T-cell (primary cell): ENCODE data around the gene ZDHHC14. TPM values are rescaled to one million over a fixed set of nuclear protein-coding genes. Genes with fewer than 3 reads are reported as not detected.

Source experiments
- ATAC-seq, 4 experiments: fragments of 200-7000 bp in 3 of 4; fragments of 150-1000 bp in 1 of 4; cut with Tn5 transposase; replicated peaks in 1 of 4; 1 replicate in 3 of 4; 2 replicates in 1 of 4; pipeline ENCODE4 v1.10.0; 2021; ENCODE audit warnings: moderate library complexity in 3 of 4, mild to moderate bottlenecking in 2 of 4, moderate number of reproducible peaks in 1 of 4
- CTCF ChIA-PET, 2 donors: fragments of 300-600 bp; sonication (Branson Sonifier 250); formaldehyde crosslinking; loops; one replicate each; lab custom pipeline; 2022; ENCODE audit warnings: antibody characterized with exemption in 2 of 2; lab: Charles Lee
- POLR2A ChIA-PET, 2 donors: fragments of 300-600 bp; sonication (Branson Sonifier 250); formaldehyde crosslinking; loops; one replicate each; lab custom pipeline; 2022; ENCODE audit warnings: antibody characterized with exemption in 2 of 2; lab: Charles Lee
- DNase-seq, 35 experiments: peaks; one replicate each; pipeline versions ENCODE4 v3.0.0 to v3.0.0-alpha.2; 2013 to 2023
- H3K27ac ChIP-seq: one replicate; pipeline ENCODE4 v1.5.1; 2013; ENCODE audit warnings: low read length
- H3K27me3 ChIP-seq, 2 experiments: replicated peaks in 1 of 2; 1 replicate in 1 of 2; 2 replicates in 1 of 2; pipeline versions ENCODE4 v1.6.1 to v1.7.0; 2013; ENCODE audit warnings: low read length in 1 of 2, mixed read lengths in 1 of 2; ENCODE audit not compliant: control insufficient read depth in 2 of 2, insufficient read depth in 2 of 2; ENCODE audit errors: extremely low read depth in 1 of 2
- H3K36me3 ChIP-seq, 2 donors: 1 replicate in 1 of 2; 2 replicates in 1 of 2; pipeline versions ENCODE4 v1.6.1 to v1.7.0; 2013; ENCODE audit warnings: low read length in 1 of 2; ENCODE audit not compliant: control insufficient read depth in 2 of 2, insufficient read depth in 1 of 2; ENCODE audit errors: extremely low read depth in 1 of 2
- H3K4me1 ChIP-seq, 2 experiments: 1 replicate in 1 of 2; 2 replicates in 1 of 2; pipeline versions ENCODE4 v1.6.1 to v1.7.0; 2013; ENCODE audit warnings: low read length in 2 of 2, mixed read lengths in 1 of 2; ENCODE audit not compliant: insufficient read depth in 2 of 2, control insufficient read depth in 1 of 2; ENCODE audit errors: extremely low read depth in 1 of 2
- H3K4me3 ChIP-seq, 2 donors: 1 replicate in 1 of 2; 2 replicates in 1 of 2; pipeline versions ENCODE4 v1.5.1 to v1.7.0; 2013; ENCODE audit warnings: mild to moderate bottlenecking in 2 of 2, low read length in 1 of 2, moderate library complexity in 1 of 2; ENCODE audit not compliant: control insufficient read depth in 1 of 2; ENCODE audit errors: extremely low read depth in 1 of 2
- H3K9me3 ChIP-seq: 2 replicates; pipeline ENCODE4 v1.7.0; 2013
- H3K27ac Mint-ChIP-seq, 2 donors: one replicate each; pipeline ENCODE4 v1.8.0; 2020 to 2021; ENCODE audit warnings: mild to moderate bottlenecking in 2 of 2, mixed read lengths in 2 of 2
- H3K27me3 Mint-ChIP-seq, 2 donors: one replicate each; pipeline ENCODE4 v1.8.0; 2021 to 2022; ENCODE audit warnings: mixed read lengths in 2 of 2
- H3K36me3 Mint-ChIP-seq: one replicate; pipeline ENCODE4 v1.8.0; 2021; ENCODE audit warnings: mixed read lengths
- H3K4me1 Mint-ChIP-seq, 3 donors: one replicate each; pipeline ENCODE4 v1.8.0; 2020 to 2022; ENCODE audit warnings: mixed read lengths in 3 of 3, mild to moderate bottlenecking in 1 of 3
- H3K4me3 Mint-ChIP-seq, 3 donors: one replicate each; pipeline ENCODE4 v1.8.0; 2020 to 2022; ENCODE audit warnings: mild to moderate bottlenecking in 3 of 3, mixed read lengths in 3 of 3, moderate library complexity in 3 of 3
- H3K9me3 Mint-ChIP-seq, 3 donors: one replicate each; pipeline ENCODE4 v1.8.0; 2020 to 2022; ENCODE audit warnings: mixed read lengths in 3 of 3
- WGBS: methylation state at CpG from one replicate; pipeline ENCODE4 v1.1.5; 2013; ENCODE audit warnings: missing lambda C conversion rate; ENCODE audit not compliant: insufficient coverage; 5-methylcytosine and 5-hydroxymethylcytosine counted together
- total RNA-seq, 35 experiments: library from RNA in 6 of 35; stranded (reverse) in 6 of 35; fragments of 120-200 nt in 1 of 35; gene quantifications; one replicate each; pipeline versions ENCODE4 v1.2.1 to v1.2.4 and lab custom pipeline; 2013 to 2026

Gene ZDHHC14
- total RNA-seq, 5 donors from 2014 or later (not counting 1 experiment from before 2014, with no cell fraction given): 2.1 to 3.7 (median 2.6) TPM

DNA sequence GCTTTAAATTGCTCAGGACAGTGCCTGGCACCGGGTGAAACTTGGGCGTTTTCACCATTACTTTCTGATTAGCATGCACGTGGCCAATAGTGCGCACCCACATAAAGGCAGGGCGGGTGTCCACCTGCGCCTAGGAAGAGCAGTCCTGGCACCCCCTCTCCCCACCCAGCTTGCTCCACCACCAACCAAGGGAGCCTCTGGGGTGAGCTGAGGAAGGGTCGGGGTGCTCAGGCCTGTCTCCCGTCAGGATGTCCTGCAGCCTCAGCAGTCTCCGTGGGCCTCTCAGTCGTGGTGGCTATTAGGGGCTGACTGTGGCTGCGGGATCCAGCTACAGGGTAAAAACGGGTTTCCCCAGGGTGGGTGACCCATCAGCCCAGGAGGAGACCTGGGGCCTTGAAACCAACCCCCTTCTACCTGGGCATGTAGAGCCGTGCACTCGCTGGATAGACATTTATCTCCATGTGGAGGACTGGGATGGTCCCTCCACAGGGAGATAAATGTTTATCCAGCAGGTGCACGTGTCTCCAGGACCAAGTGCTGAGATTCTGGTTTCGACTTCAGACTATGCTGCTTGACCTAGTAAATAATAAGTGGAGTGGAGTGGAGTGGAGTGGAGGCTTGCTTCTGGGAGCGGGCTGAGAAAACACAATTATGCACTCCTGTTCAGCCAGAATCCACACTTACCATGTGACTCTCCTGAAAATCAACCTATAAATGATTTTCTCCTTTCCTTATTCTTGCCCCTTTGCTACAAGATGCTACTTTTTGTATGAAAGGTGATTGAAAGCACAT, 91.1 kb downstream of the ZDHHC14 start:
- no peak overlapping the region for H3K4me3 ChIP-seq
- H3K9me3 ChIP-seq: no peaks in the 10 kb centered on the region
- H3K27ac ChIP-seq: no peak overlapping the region
- H3K36me3 Mint-ChIP-seq: no peaks in the 10 kb centered on the region
- H3K4me1 ChIP-seq: no peaks in the 10 kb centered on the region
- no peaks in the 10 kb centered on the region for H3K9me3 Mint-ChIP-seq
- H3K27ac Mint-ChIP-seq: no peak overlapping the region
- no peaks in the 10 kb centered on the region for H3K27me3 ChIP-seq
- peaks cover 0 to 3% of the 10 kb centered on the region in 2 donors for H3K27me3 Mint-ChIP-seq
- H3K4me3 Mint-ChIP-seq: no peak overlapping the region
- WGBS: 94% methylated on average over 9 of the region's 17 CpGs
- peaks cover 0 to 10% (median 1%) of the 10 kb centered on the region in 3 donors for H3K4me1 Mint-ChIP-seq
- DNase-seq (no peak), ATAC-seq (no peak)
- POLR2A ChIA-PET: no interaction called here
- CTCF ChIA-PET: no interaction called here
- no peaks in the 10 kb centered on the region for H3K36me3 ChIP-seq

DNA sequence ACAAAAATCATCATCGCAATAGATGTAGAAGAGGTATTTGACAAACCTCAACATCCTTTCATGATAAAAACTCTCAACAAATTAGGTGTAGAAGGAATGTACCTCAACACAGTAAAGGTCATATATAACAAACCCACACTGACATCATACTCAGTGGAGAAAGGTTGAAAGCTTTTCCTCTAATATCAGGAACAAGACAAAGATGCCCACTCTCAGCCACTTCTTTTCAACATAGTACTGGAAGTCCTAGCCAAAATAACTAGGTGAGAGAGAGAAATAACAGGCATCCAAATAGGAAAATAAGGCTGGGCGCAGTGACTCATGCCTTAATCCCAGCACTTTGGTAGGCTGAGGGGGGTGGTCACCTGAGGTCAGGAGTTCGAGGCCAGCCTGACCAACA, 95.8 kb downstream of the ZDHHC14 start:
- peaks cover 0 to 10% (median 1%) of the 10 kb centered on the region in 3 donors for H3K4me1 Mint-ChIP-seq
- H3K27ac Mint-ChIP-seq: no peak overlapping the region
- H3K4me3 Mint-ChIP-seq: no peak overlapping the region
- Histone ChIP-seq H3K27ac (no peak overlapping the region), H3K27me3 (no peaks in the 10 kb centered on the region), H3K36me3 (no peaks in the 10 kb centered on the region), H3K9me3 (no peaks in the 10 kb centered on the region), H3K4me3 (no peak overlapping the region), H3K4me1 (no peaks in the 10 kb centered on the region)
- ChIA-PET POLR2A (no interaction called here), CTCF (no interaction called here)
- no peak for ATAC-seq
- H3K27me3 Mint-ChIP-seq: peaks cover 0 to 3% of the 10 kb centered on the region in 2 donors
- no CpG with 5 or more reads among the region's 3 CpGs for WGBS
- H3K9me3 Mint-ChIP-seq: no peaks in the 10 kb centered on the region
- DNase-seq: no peak
- H3K36me3 Mint-ChIP-seq: no peaks in the 10 kb centered on the region

DNA sequence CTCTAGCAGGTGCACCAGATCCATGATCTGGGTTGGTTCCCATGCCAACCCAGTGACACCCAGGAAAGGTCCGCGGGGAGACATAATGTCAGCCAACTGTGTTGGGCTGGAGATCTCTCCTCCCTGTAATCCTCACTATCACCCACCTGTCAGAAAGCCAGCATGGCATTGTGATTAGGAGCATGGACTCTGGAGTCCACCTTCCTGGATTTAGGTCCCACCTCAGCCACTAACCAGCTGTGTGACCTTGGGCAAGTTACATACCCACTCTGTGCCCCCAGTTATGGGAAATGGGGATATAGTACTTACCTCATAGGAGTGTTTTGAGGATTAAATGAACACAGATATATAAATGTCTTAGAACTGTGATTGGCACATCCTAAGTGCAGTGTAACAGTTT, 97.9 kb downstream of the ZDHHC14 start:
- POLR2A ChIA-PET: no interaction called here

DNA sequence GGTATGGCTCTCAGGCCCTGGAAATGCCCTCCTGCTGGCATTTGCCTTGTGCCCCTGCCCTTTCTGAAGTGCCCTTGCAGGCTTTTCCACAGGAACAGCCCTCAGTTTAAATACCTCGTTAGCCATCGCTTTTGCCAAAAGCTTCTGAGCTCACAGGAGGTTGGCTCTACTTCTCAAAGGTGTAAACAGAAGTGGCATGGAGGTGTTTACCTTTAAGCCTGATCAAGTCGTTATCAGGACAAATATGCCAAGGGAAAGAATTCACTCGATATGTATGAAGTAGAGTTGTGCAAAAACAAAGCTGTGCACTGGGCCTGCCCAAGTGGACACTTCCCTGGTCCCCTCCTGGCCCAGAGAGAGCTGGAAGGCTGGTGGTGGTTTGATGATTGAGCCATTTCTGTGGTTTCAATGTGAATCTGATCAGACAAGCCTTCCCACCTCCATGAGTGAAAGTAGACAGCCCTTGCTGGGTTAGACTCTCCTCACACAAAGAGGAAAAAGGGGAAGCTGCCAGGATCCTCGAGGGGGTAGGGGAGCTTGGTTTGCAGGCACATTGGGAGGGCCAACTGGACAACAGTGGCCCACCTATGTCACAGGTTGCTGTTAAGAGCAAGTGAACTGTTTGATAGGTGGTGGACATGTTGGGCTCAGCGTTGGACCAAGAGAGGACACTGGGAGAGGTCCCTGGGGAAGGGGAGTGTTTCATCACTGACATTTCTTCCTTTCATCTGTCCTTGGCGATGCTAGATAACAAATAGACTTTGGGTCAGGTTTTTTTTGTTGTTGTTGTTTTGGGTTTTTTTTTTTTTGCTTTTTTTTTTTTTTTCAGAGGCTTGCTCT, 98.7 kb downstream of the ZDHHC14 start:
- H3K27me3 Mint-ChIP-seq: peaks cover 0 to 3% of the 10 kb centered on the region in 2 donors
- no peak overlapping the region for H3K27ac Mint-ChIP-seq
- no peak overlapping the region for H3K4me3 Mint-ChIP-seq
- no peaks in the 10 kb centered on the region for H3K9me3 ChIP-seq
- H3K4me1 ChIP-seq: no peaks in the 10 kb centered on the region
- no peaks in the 10 kb centered on the region for H3K36me3 ChIP-seq
- H3K9me3 Mint-ChIP-seq: no peaks in the 10 kb centered on the region
- 76% methylated on average over 4 of the region's 7 CpGs for WGBS
- ChIA-PET CTCF (interaction anchor here in 1 of 2 donors (0.7 kb wide), 1 partner anchor 59 kb away, joined by 9 read pairs; no protein-coding TSS in a partner anchor), POLR2A (no interaction called here)
- no peak overlapping the region for H3K27ac ChIP-seq
- DNase-seq: no peak
- no peak for ATAC-seq
- no peaks in the 10 kb centered on the region for H3K27me3 ChIP-seq
- peaks cover 0 to 5% (median 1%) of the 10 kb centered on the region in 3 donors for H3K4me1 Mint-ChIP-seq
- H3K36me3 Mint-ChIP-seq: no peaks in the 10 kb centered on the region
- no peak overlapping the region for H3K4me3 ChIP-seq

More for the DNA sequence above, 97.9 kb downstream of the ZDHHC14 start:
- Mint-ChIP-seq H3K27me3 (peaks cover 0 to 3% of the 10 kb centered on the region in 2 donors), H3K4me3 (no peak overlapping the region), H3K36me3 (no peaks in the 10 kb centered on the region), H3K27ac (no peak overlapping the region), H3K9me3 (no peaks in the 10 kb centered on the region), H3K4me1 (peaks cover 0 to 10% (median 1%) of the 10 kb centered on the region in 3 donors)
- Histone ChIP-seq H3K27me3 (no peaks in the 10 kb centered on the region), H3K4me1 (no peaks in the 10 kb centered on the region), H3K36me3 (no peaks in the 10 kb centered on the region), H3K4me3 (no peak overlapping the region), H3K27ac (no peak overlapping the region), H3K9me3 (no peaks in the 10 kb centered on the region)
- CTCF ChIA-PET: no interaction called here
- DNase-seq: no peak
- no peak for ATAC-seq
- WGBS: no CpG with 5 or more reads among the region's 2 CpGs

DNA sequence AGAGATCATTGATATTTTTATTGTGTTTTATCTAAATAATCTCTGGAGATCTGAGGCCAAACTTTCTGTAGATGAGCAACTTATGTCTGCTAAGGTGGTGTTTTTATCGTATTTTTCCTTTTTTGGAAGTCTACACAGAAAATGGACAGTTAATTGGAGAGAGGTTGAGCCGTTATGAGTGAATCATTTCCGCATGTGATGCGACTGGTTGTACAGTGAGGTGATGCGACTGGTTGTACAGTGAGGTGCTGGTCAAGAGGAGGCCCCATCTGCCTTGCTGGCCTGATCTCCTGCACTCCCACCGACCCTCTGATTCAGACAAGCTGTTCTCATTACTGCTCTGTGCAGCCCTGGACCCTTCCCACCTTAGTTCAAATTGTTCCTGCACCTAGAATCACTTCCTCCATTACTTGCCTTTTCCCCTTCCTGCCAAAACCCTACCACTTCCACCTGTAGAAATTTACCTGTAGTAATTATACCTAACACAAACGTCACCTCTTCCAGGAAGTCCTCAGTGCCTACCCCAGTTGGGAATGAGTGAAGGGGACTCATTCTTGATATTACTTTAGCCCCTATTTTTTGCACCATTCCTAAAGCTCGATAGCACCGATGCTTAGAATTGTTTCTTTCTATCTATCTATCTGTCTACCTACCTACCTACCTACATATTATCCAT, 100.3 kb downstream of the ZDHHC14 start:
- no peak overlapping the region for H3K27ac Mint-ChIP-seq
- POLR2A ChIA-PET: interaction anchor here in 1 of 2 donors (0.7 kb wide), 1 partner anchor 577 kb away, joined by 3 read pairs; no protein-coding TSS in a partner anchor
- Histone ChIP-seq H3K36me3 (no peaks in the 10 kb centered on the region), H3K4me3 (no peak overlapping the region), H3K27me3 (no peaks in the 10 kb centered on the region), H3K9me3 (no peaks in the 10 kb centered on the region), H3K27ac (no peak overlapping the region), H3K4me1 (peaks cover 6 to 8% of the 10 kb centered on the region in 2 experiments)
- ATAC-seq: no peak
- CTCF ChIA-PET: no interaction called here
- peaks cover 4 to 5% (median 5%) of the 10 kb centered on the region in 3 donors for H3K4me1 Mint-ChIP-seq
- no peak overlapping the region for H3K4me3 Mint-ChIP-seq
- H3K36me3 Mint-ChIP-seq: no peaks in the 10 kb centered on the region
- peaks cover 0 to 1% of the 10 kb centered on the region in 2 donors for H3K27me3 Mint-ChIP-seq
- no peak for DNase-seq
- H3K9me3 Mint-ChIP-seq: no peaks in the 10 kb centered on the region
- WGBS: 93% methylated on average over 6 of the region's 9 CpGs

GRCh38 chr6:157481865-157482249, 100.9 kb downstream of the ZDHHC14 start:
- ChIA-PET CTCF (no interaction called here), POLR2A (interaction anchor here in 1 of 2 donors (0.7 kb wide), 2 partner anchors 31 to 576 kb away, joined by 3 to 12 read pairs; no protein-coding TSS in a partner anchor)
- Histone ChIP-seq H3K27ac (no peak overlapping the region), H3K36me3 (no peaks in the 10 kb centered on the region), H3K9me3 (no peaks in the 10 kb centered on the region), H3K4me1 (peaks cover 11 to 12% of the 10 kb centered on the region in 2 experiments), H3K4me3 (no peak overlapping the region), H3K27me3 (no peaks in the 10 kb centered on the region)
- Mint-ChIP-seq H3K9me3 (no peaks in the 10 kb centered on the region), H3K4me1 (peaks cover 10% of the 10 kb centered on the region in 3 donors), H3K4me3 (no peak overlapping the region), H3K27ac (no peak overlapping the region), H3K36me3 (no peaks in the 10 kb centered on the region), H3K27me3 (no peaks in the 10 kb centered on the region)
- DNase-seq (no peak), ATAC-seq (no peak)
- no CpG with 5 or more reads among the region's 4 CpGs for WGBS
